HG03521 (cell line): Measurements from ENCODE around the gene MAP3K14.
"Not testable (repeated sequence)": the region's sequence is repeated elsewhere in the genome, so short reads cannot be mapped to it uniquely, and the experiment has no call there.

Source experiments
- ATAC-seq: cut with Tn5 transposase; IDR thresholded peaks from one replicate; pipeline ENCODE4 v1.9.1; 2021; ENCODE audit warnings: mild to moderate bottlenecking, moderate library complexity; ENCODE audit not compliant: unreplicated experiment

MAP3K14 gene

GRCh38 chr17:45261577-45262515 is 55.0 kb downstream of the MAP3K14 start, which contains the start of gene SPATA32:
SPATA32 (minus strand) TSS chr17:45262094; CDS start chr17:45262016, 78 bp downstream.
- no peak for ATAC-seq

- ATAC-seq: no peak
Measured at GRCh38 chr17:45260204-45260783, 56.5 kb downstream of the MAP3K14 start.

GRCh38 chr17:45258981-45259380 is 57.8 kb downstream of the MAP3K14 start:
- ATAC-seq: no peak

GRCh38 chr17:45257115-45257514 is 59.7 kb downstream of the MAP3K14 start:
- ATAC-seq: no peak

GRCh38 chr17:45256114-45256966 is 60.5 kb downstream of the MAP3K14 start:
- no peak for ATAC-seq

- ATAC-seq: no peak
Measured at GRCh38 chr17:45255358-45255757, 61.5 kb downstream of the MAP3K14 start.

GRCh38 chr17:45253879-45254278 is 62.9 kb downstream of the MAP3K14 start:
- no peak for ATAC-seq

- not testable (repeated sequence) for ATAC-seq
Measured at GRCh38 chr17:45253237-45253636, 63.6 kb downstream of the MAP3K14 start.

GRCh38 chr17:45251931-45252330 is 64.9 kb downstream of the MAP3K14 start:
- ATAC-seq: no peak

GRCh38 chr17:45248132-45248957 is 68.5 kb downstream of the MAP3K14 start:
- peak; percentile 46 for ATAC-seq

GRCh38 chr17:45247429-45248131 is 69.2 kb downstream of the MAP3K14 start:
- peak; percentile 81 for ATAC-seq

GRCh38 chr17:45246861-45247428 is 69.9 kb downstream of the MAP3K14 start:
- ATAC-seq: no peak

GRCh38 chr17:45246338-45246737 is 70.5 kb downstream of the MAP3K14 start:
- no peak for ATAC-seq

GRCh38 chr17:45244725-45245656 is 71.8 kb downstream of the MAP3K14 start:
- no peak for ATAC-seq

- ATAC-seq: no peak
Measured at GRCh38 chr17:45243750-45244149, 73.1 kb downstream of the MAP3K14 start.

GRCh38 chr17:45242029-45242414 is 74.8 kb downstream of the MAP3K14 start:
- no peak for ATAC-seq

GRCh38 chr17:45241328-45242028 is 75.3 kb downstream of the MAP3K14 start:
- ATAC-seq: no peak

GRCh38 chr17:45240905-45241327 is 75.9 kb downstream of the MAP3K14 start:
- ATAC-seq: no peak
